ENCODE data around the gene SLC39A11.
"Not testable (repeated sequence)": the region's sequence is repeated elsewhere in the genome, so short reads cannot be mapped to it uniquely, and the experiment has no call there.

Gene SLC39A11

GRCh38 chr17:72773225-72773624, 319.3 kb downstream of the SLC39A11 start:
- H3K27me3 ChIP-seq (ENCODE audit: control insufficient read depth, insufficient read depth, low read length); H3K4me3 ChIP-seq (ENCODE audit: low read length); H3K4me1 ChIP-seq (ENCODE audit: control insufficient read depth, insufficient read depth, low read length); H3K9ac ChIP-seq (ENCODE audit: low read length); H3K36me3 ChIP-seq (ENCODE audit: control insufficient read depth, insufficient read depth, low read length); H3K27ac ChIP-seq (ENCODE audit: low read depth, low read length): not testable (repeated sequence)

- no peaks in the 10 kb centered on the region for H3K4me1 ChIP-seq (ENCODE audit: control insufficient read depth, insufficient read depth, low read length)
- H3K36me3 ChIP-seq (ENCODE audit: control insufficient read depth, insufficient read depth, low read length) = peaks cover 3% of the 10 kb centered on the region
- no peak overlapping the region for H3K27ac ChIP-seq (ENCODE audit: low read depth, low read length)
- H3K4me3 ChIP-seq (ENCODE audit: low read length) = no peak overlapping the region
- no peaks in the 10 kb centered on the region for H3K27me3 ChIP-seq (ENCODE audit: control insufficient read depth, insufficient read depth, low read length)
- no peak overlapping the region for H3K9ac ChIP-seq (ENCODE audit: low read length)
Measured at GRCh38 chr17:72772331-72772821, 320.1 kb downstream of the SLC39A11 start.

GRCh38 chr17:72771734-72772133, 320.8 kb downstream of the SLC39A11 start:
- Histone ChIP-seq H3K27ac (ENCODE audit: low read depth, low read length) (no peak overlapping the region), H3K36me3 (ENCODE audit: control insufficient read depth, insufficient read depth, low read length) (peaks cover 3% of the 10 kb centered on the region), H3K4me1 (ENCODE audit: control insufficient read depth, insufficient read depth, low read length) (no peaks in the 10 kb centered on the region)

GRCh38 chr17:72766761-72767356, 325.6 kb downstream of the SLC39A11 start:
- Histone ChIP-seq H3K4me1 (ENCODE audit: control insufficient read depth, insufficient read depth, low read length) (no peaks in the 10 kb centered on the region), H3K4me3 (ENCODE audit: low read length) (no peak overlapping the region), H3K27ac (ENCODE audit: low read depth, low read length) (no peak overlapping the region), H3K36me3 (ENCODE audit: control insufficient read depth, insufficient read depth, low read length) (peaks cover 3% of the 10 kb centered on the region), H3K9ac (ENCODE audit: low read length) (no peak overlapping the region), H3K27me3 (ENCODE audit: control insufficient read depth, insufficient read depth, low read length) (no peaks in the 10 kb centered on the region)

More at GRCh38 chr17:72771734-72772133, 320.8 kb downstream of the SLC39A11 start:
- Histone ChIP-seq H3K4me3 (ENCODE audit: low read length) (no peak overlapping the region), H3K9ac (ENCODE audit: low read length) (no peak overlapping the region), H3K27me3 (ENCODE audit: control insufficient read depth, insufficient read depth, low read length) (no peaks in the 10 kb centered on the region)

GRCh38 chr17:72765368-72766153, 326.9 kb downstream of the SLC39A11 start:
- Histone ChIP-seq H3K27ac (ENCODE audit: low read depth, low read length) (no peak overlapping the region), H3K4me3 (ENCODE audit: low read length) (no peak overlapping the region), H3K27me3 (ENCODE audit: control insufficient read depth, insufficient read depth, low read length) (no peaks in the 10 kb centered on the region), H3K36me3 (ENCODE audit: control insufficient read depth, insufficient read depth, low read length) (peaks cover 3% of the 10 kb centered on the region), H3K9ac (ENCODE audit: low read length) (no peak overlapping the region), H3K4me1 (ENCODE audit: control insufficient read depth, insufficient read depth, low read length) (no peaks in the 10 kb centered on the region)

- Histone ChIP-seq H3K4me1 (ENCODE audit: control insufficient read depth, insufficient read depth, low read length) (no peaks in the 10 kb centered on the region), H3K9ac (ENCODE audit: low read length) (no peak overlapping the region), H3K27ac (ENCODE audit: low read depth, low read length) (no peak overlapping the region), H3K4me3 (ENCODE audit: low read length) (no peak overlapping the region), H3K27me3 (ENCODE audit: control insufficient read depth, insufficient read depth, low read length) (no peaks in the 10 kb centered on the region), H3K36me3 (ENCODE audit: control insufficient read depth, insufficient read depth, low read length) (no peaks in the 10 kb centered on the region)
Measured at GRCh38 chr17:72764632-72765041, 327.9 kb downstream of the SLC39A11 start.

- Histone ChIP-seq H3K4me1 (ENCODE audit: control insufficient read depth, insufficient read depth, low read length) (no peaks in the 10 kb centered on the region), H3K4me3 (ENCODE audit: low read length) (no peak overlapping the region), H3K27ac (ENCODE audit: low read depth, low read length) (no peak overlapping the region), H3K9ac (ENCODE audit: low read length) (no peak overlapping the region), H3K36me3 (ENCODE audit: control insufficient read depth, insufficient read depth, low read length) (no peaks in the 10 kb centered on the region), H3K27me3 (ENCODE audit: control insufficient read depth, insufficient read depth, low read length) (no peaks in the 10 kb centered on the region)
Measured at GRCh38 chr17:72763981-72764380, 328.5 kb downstream of the SLC39A11 start.

- not testable (repeated sequence) for H3K4me3 ChIP-seq (ENCODE audit: low read length); H3K27me3 ChIP-seq (ENCODE audit: control insufficient read depth, insufficient read depth, low read length); H3K4me1 ChIP-seq (ENCODE audit: control insufficient read depth, insufficient read depth, low read length); H3K9ac ChIP-seq (ENCODE audit: low read length); H3K36me3 ChIP-seq (ENCODE audit: control insufficient read depth, insufficient read depth, low read length); H3K27ac ChIP-seq (ENCODE audit: low read depth, low read length)
Measured at GRCh38 chr17:72761893-72762575, 330.5 kb downstream of the SLC39A11 start.

- H3K9ac ChIP-seq (ENCODE audit: low read length) = no peak overlapping the region
- no peak overlapping the region for H3K27ac ChIP-seq (ENCODE audit: low read depth, low read length)
- H3K36me3 ChIP-seq (ENCODE audit: control insufficient read depth, insufficient read depth, low read length) = no peaks in the 10 kb centered on the region
- no peaks in the 10 kb centered on the region for H3K27me3 ChIP-seq (ENCODE audit: control insufficient read depth, insufficient read depth, low read length)
- H3K4me1 ChIP-seq (ENCODE audit: control insufficient read depth, insufficient read depth, low read length) = no peaks in the 10 kb centered on the region
- H3K4me3 ChIP-seq (ENCODE audit: low read length) = no peak overlapping the region
Measured at GRCh38 chr17:72761431-72761830, 331.1 kb downstream of the SLC39A11 start.

- Histone ChIP-seq H3K27me3 (ENCODE audit: control insufficient read depth, insufficient read depth, low read length) (no peaks in the 10 kb centered on the region), H3K4me3 (ENCODE audit: low read length) (no peak overlapping the region), H3K36me3 (ENCODE audit: control insufficient read depth, insufficient read depth, low read length) (no peaks in the 10 kb centered on the region), H3K9ac (ENCODE audit: low read length) (no peak overlapping the region), H3K4me1 (ENCODE audit: control insufficient read depth, insufficient read depth, low read length) (no peaks in the 10 kb centered on the region), H3K27ac (ENCODE audit: low read depth, low read length) (no peak overlapping the region)
Measured at GRCh38 chr17:72760368-72760767, 332.1 kb downstream of the SLC39A11 start.

GRCh38 chr17:72759301-72759700, 333.2 kb downstream of the SLC39A11 start:
- H3K27ac ChIP-seq (ENCODE audit: low read depth, low read length) = no peak overlapping the region

GRCh38 chr17:72756256-72756655, 336.2 kb downstream of the SLC39A11 start:
- Histone ChIP-seq H3K27ac (ENCODE audit: low read depth, low read length) (no peak overlapping the region), H3K4me1 (ENCODE audit: control insufficient read depth, insufficient read depth, low read length) (no peaks in the 10 kb centered on the region), H3K9ac (ENCODE audit: low read length) (no peak overlapping the region), H3K36me3 (ENCODE audit: control insufficient read depth, insufficient read depth, low read length) (no peaks in the 10 kb centered on the region), H3K27me3 (ENCODE audit: control insufficient read depth, insufficient read depth, low read length) (no peaks in the 10 kb centered on the region), H3K4me3 (ENCODE audit: low read length) (no peak overlapping the region)

More at GRCh38 chr17:72759301-72759700, 333.2 kb downstream of the SLC39A11 start:
- Histone ChIP-seq H3K36me3 (ENCODE audit: control insufficient read depth, insufficient read depth, low read length) (no peaks in the 10 kb centered on the region), H3K4me3 (ENCODE audit: low read length) (no peak overlapping the region), H3K9ac (ENCODE audit: low read length) (no peak overlapping the region), H3K4me1 (ENCODE audit: control insufficient read depth, insufficient read depth, low read length) (no peaks in the 10 kb centered on the region), H3K27me3 (ENCODE audit: control insufficient read depth, insufficient read depth, low read length) (no peaks in the 10 kb centered on the region)

All from rectal smooth muscle tissue (tissue), 1 donor.